ENCODE results near the gene OR6B1.

Gene OR6B1

DNA sequence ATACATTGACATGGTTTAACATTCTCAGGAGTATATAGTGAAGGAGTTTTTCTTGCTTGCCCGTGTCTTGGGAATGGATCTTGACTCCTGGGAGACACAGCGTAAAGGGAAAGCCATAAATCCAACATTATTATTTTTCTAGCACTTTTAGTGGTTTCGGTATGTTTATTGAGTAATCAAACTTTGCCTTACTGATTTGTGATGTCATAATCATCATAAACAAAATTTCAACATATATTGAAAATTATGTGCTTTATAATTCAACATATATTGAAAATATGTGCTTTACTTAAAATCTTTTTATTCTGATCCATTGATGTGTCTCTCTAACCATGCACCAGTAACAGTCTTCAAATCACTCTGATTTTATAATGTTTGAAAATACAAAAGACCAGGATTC is 28.4 kb downstream of the OR6B1 start:
- Histone ChIP-seq H3K27me3 (ENCODE audit: insufficient read depth, low read depth) (no peaks in the 10 kb centered on the region), H3K4me3 (IDR thresholded peaks at IDR 0.05; ENCODE audit: insufficient read depth, low read depth, low read length) (no peak overlapping the region), H3K27ac (no peak overlapping the region), H2AFZ (ENCODE audit: low read depth) (no peak overlapping the region), H3K9ac (no peak overlapping the region), H3K79me2 (ENCODE audit: insufficient read depth, low read depth) (no peaks in the 10 kb centered on the region), H3K4me2 (no peak overlapping the region), H3K36me3 (ENCODE audit: insufficient read depth) (no peaks in the 10 kb centered on the region), H4K20me1 (ENCODE audit: insufficient read depth) (no peaks in the 10 kb centered on the region), H3K4me1 (ENCODE audit: low read depth, poor library complexity, severe bottlenecking) (no peaks in the 10 kb centered on the region)
- TF ChIP-seq, protein P1, sequence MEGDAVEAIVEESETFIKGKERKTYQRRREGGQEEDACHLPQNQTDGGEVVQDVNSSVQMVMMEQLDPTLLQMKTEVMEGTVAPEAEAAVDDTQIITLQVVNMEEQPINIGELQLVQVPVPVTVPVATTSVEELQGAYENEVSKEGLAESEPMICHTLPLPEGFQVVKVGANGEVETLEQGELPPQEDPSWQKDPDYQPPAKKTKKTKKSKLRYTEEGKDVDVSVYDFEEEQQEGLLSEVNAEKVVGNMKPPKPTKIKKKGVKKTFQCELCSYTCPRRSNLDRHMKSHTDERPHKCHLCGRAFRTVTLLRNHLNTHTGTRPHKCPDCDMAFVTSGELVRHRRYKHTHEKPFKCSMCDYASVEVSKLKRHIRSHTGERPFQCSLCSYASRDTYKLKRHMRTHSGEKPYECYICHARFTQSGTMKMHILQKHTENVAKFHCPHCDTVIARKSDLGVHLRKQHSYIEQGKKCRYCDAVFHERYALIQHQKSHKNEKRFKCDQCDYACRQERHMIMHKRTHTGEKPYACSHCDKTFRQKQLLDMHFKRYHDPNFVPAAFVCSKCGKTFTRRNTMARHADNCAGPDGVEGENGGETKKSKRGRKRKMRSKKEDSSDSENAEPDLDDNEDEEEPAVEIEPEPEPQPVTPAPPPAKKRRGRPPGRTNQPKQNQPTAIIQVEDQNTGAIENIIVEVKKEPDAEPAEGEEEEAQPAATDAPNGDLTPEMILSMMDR (conservative IDR thresholded peaks at IDR 0.05; ENCODE audit: low read depth, low read length): no peak

DNA sequence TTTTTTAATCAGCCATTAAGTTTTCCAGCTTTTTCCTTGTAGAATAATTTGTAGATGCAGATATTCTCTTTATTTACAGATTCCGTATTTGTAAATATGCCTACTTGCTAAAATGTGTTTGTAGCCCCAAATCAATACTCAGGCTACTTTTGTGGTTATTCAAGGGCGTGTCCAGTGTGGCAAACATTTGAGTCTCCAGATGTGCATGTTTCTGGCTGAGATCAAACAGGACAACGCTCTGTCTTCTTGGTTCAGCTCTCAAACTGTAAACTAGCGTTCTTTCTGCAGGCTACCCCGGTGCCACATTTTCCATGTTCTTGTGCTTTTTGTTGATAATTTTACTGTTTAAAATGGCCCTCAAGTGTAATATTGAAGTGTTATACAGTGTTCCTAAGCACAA is 32.4 kb downstream of the OR6B1 start:
- 0 out of 2 replicates have a peak overlapping the region, but pooled peaks have one; percentile 7 for H2AFZ ChIP-seq (ENCODE audit: low read depth)
- H3K4me1 ChIP-seq (ENCODE audit: low read depth, poor library complexity, severe bottlenecking): no peaks in the 10 kb centered on the region
- H3K27ac ChIP-seq: no peak overlapping the region
- no peaks in the 10 kb centered on the region for H3K27me3 ChIP-seq (ENCODE audit: insufficient read depth, low read depth)
- no peaks in the 10 kb centered on the region for H3K79me2 ChIP-seq (ENCODE audit: insufficient read depth, low read depth)
- TF ChIP-seq, protein P1 (conservative IDR thresholded peaks at IDR 0.05; ENCODE audit: low read depth, low read length): no peak
- no peaks in the 10 kb centered on the region for H3K36me3 ChIP-seq (ENCODE audit: insufficient read depth)
- no peak overlapping the region for H3K4me2 ChIP-seq
- H3K9ac ChIP-seq: no peak overlapping the region
- no peak overlapping the region for H3K4me3 ChIP-seq (IDR thresholded peaks at IDR 0.05; ENCODE audit: insufficient read depth, low read depth, low read length)
- no peaks in the 10 kb centered on the region for H4K20me1 ChIP-seq (ENCODE audit: insufficient read depth)

DNA sequence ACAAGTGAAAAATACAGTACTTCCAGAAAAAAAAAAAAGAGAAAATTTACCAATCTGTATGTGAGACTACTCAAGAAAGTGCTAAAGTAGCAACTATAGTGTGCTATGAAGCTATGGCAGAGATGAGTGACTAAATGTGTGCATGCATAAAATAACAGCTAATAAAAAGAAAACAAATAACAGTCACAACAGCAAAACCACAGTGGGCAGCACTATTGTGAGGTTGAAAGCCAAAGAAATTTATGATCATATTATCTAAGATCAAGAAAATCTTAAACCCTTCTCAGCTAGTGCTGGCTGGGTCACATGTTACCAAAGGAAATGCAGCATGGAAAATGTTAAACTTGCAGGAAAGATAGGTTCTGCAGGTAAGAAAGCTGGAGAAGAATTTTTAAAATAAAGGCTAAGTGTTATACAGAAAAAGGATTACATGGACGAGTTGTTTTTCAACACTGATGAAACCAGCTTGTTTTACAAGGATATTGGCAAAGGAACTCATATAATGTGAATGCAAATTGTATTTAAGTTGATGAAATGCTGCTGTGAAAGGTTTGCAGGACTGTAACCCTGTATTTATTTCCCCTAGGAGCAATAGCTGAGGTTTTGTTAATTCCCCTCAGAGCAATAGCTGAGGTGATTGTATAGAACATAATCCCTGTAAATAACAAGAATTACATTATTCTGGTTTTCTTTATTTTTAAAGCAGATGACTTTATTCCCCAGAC is 33.0 kb downstream of the OR6B1 start:
- 0 out of 2 replicates have a peak overlapping the region, but pooled peaks have one; percentile 7 for H2AFZ ChIP-seq (ENCODE audit: low read depth)
- H4K20me1 ChIP-seq (ENCODE audit: insufficient read depth): no peaks in the 10 kb centered on the region
- H3K4me1 ChIP-seq (ENCODE audit: low read depth, poor library complexity, severe bottlenecking): no peaks in the 10 kb centered on the region
- H3K27me3 ChIP-seq (ENCODE audit: insufficient read depth, low read depth): no peaks in the 10 kb centered on the region
- no peak overlapping the region for H3K4me2 ChIP-seq
- no peak overlapping the region for H3K27ac ChIP-seq
- no peak overlapping the region for H3K9ac ChIP-seq
- no peaks in the 10 kb centered on the region for H3K36me3 ChIP-seq (ENCODE audit: insufficient read depth)
- TF ChIP-seq, protein P1 (conservative IDR thresholded peaks at IDR 0.05; ENCODE audit: low read depth, low read length): no peak
- H3K79me2 ChIP-seq (ENCODE audit: insufficient read depth, low read depth): no peaks in the 10 kb centered on the region
- no peak overlapping the region for H3K4me3 ChIP-seq (IDR thresholded peaks at IDR 0.05; ENCODE audit: insufficient read depth, low read depth, low read length)

DNA sequence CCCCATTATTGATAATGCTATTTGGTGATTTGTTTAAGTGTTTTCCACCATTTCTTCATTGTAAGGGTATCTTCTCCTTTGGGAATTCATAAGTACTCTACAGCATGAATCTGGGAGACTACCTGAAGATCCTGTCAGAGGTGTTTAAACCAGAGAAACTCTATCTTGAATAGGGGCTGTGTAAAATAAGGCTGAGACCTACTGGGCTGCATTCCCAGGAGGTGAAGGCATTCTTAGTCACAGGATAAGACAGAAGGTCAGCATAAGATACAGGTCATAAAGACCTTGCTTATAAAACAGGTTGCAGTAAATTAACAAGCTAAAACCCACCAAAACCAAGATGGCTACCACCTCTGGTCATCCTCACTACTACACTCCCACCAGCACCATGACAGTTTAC is 35.3 kb downstream of the OR6B1 start:
- H3K9ac ChIP-seq: no peak overlapping the region
- H3K4me3 ChIP-seq (IDR thresholded peaks at IDR 0.05; ENCODE audit: insufficient read depth, low read depth, low read length): no peak overlapping the region
- TF ChIP-seq, protein P1 (conservative IDR thresholded peaks at IDR 0.05; ENCODE audit: low read depth, low read length): no peak
- H2AFZ ChIP-seq (ENCODE audit: low read depth): no peak overlapping the region
- H3K4me2 ChIP-seq: no peak overlapping the region
- H3K4me1 ChIP-seq (ENCODE audit: low read depth, poor library complexity, severe bottlenecking): no peaks in the 10 kb centered on the region
- H4K20me1 ChIP-seq (ENCODE audit: insufficient read depth): no peaks in the 10 kb centered on the region
- H3K27me3 ChIP-seq (ENCODE audit: insufficient read depth, low read depth): no peaks in the 10 kb centered on the region
- no peak overlapping the region for H3K27ac ChIP-seq
- no peaks in the 10 kb centered on the region for H3K79me2 ChIP-seq (ENCODE audit: insufficient read depth, low read depth)
- no peaks in the 10 kb centered on the region for H3K36me3 ChIP-seq (ENCODE audit: insufficient read depth)

All from KMS-11 (cell line).